ENCODE measurements around the gene PTGR3.

The PTGR3 gene

GRCh38 chr18:75216212-75216910 is 7.4 kb upstream of the PTGR3 start:
- Histone ChIP-seq H3K4me2 (ENCODE audit: low read length) (no peak overlapping the region), H3K18ac (ENCODE audit: low read length) (no peak overlapping the region), H2BK5ac (ENCODE audit: low read depth, low read length, poor library complexity) (no peak overlapping the region), H3K79me2 (ENCODE audit: control insufficient read depth, insufficient read depth, low read length, poor library complexity) (no peaks in the 10 kb centered on the region), H3K14ac (ENCODE audit: low read length) (no peak overlapping the region), H3K4me1 (ENCODE audit: control insufficient read depth in 1 of 2, insufficient read depth in 2 of 2, low read length in 2 of 2) (peaks cover 0 to 2% of the 10 kb centered on the region in 2 experiments), H2BK120ac (ENCODE audit: insufficient read depth, low read length, poor library complexity) (no peak overlapping the region), H3K36me3 (ENCODE audit: control insufficient read depth in 1 of 2, insufficient read depth in 2 of 2, low read length in 2 of 2) (no peaks in the 10 kb centered on the region), H3K23ac (ENCODE audit: low read length) (no peak overlapping the region), H3K27ac (ENCODE audit: low read depth, low read length) (no peak overlapping the region), H3K79me1 (ENCODE audit: low read length) (peaks cover 2% of the 10 kb centered on the region), H4K91ac (ENCODE audit: low read depth, low read length) (no peak overlapping the region), H3K27me3 (ENCODE audit: insufficient read depth, low read length) (peaks cover 9% of the 10 kb centered on the region), H3K9ac (ENCODE audit: low read length) (no peak overlapping the region), H3K4ac (ENCODE audit: low read depth, low read length) (no peak overlapping the region), H4K8ac (ENCODE audit: low read depth, low read length) (no peak overlapping the region), H3K9me3 (ENCODE audit: insufficient read depth, low read depth, low read length) (no peaks in the 10 kb centered on the region), H4K12ac (ENCODE audit: low read depth, low read length) (no peak overlapping the region), H2BK12ac (ENCODE audit: low read length) (no peak overlapping the region), H3K4me3 (ENCODE audit: low read depth, low read length) (no peak overlapping the region), H2AFZ (ENCODE audit: insufficient read depth, low read length, poor library complexity) (no peak overlapping the region), H2AK5ac (ENCODE audit: low read length) (no peak overlapping the region)
- no peak for DNase-seq
- WGBS (ENCODE audit: extremely low coverage, insufficient coverage, insufficient read length), result no CpG with 5 or more reads among the region's 7 CpGs

GRCh38 chr18:75215663-75216062 is 6.7 kb upstream of the PTGR3 start:
- no peak overlapping the region for H3K23ac ChIP-seq (ENCODE audit: low read length)
- H3K27me3 ChIP-seq (ENCODE audit: insufficient read depth, low read length), result peaks cover 9% of the 10 kb centered on the region
- no peaks in the 10 kb centered on the region for H3K36me3 ChIP-seq (ENCODE audit: control insufficient read depth in 1 of 2, insufficient read depth in 2 of 2, low read length in 2 of 2)
- WGBS (ENCODE audit: extremely low coverage, insufficient coverage, insufficient read length), result no CpG with 5 or more reads among the region's 4 CpGs
- no peak overlapping the region for H3K18ac ChIP-seq (ENCODE audit: low read length)
- no peak overlapping the region for H3K14ac ChIP-seq (ENCODE audit: low read length)
- H3K9me3 ChIP-seq (ENCODE audit: insufficient read depth, low read depth, low read length), result no peaks in the 10 kb centered on the region
- H3K9ac ChIP-seq (ENCODE audit: low read length), result no peak overlapping the region
- H2AFZ ChIP-seq (ENCODE audit: insufficient read depth, low read length, poor library complexity), result no peak overlapping the region
- H3K4me1 ChIP-seq (ENCODE audit: control insufficient read depth in 1 of 2, insufficient read depth in 2 of 2, low read length in 2 of 2), result peaks cover 0 to 2% of the 10 kb centered on the region in 2 experiments
- no peak overlapping the region for H2BK12ac ChIP-seq (ENCODE audit: low read length)
- H3K4me3 ChIP-seq (ENCODE audit: low read depth, low read length), result no peak overlapping the region
- H2BK120ac ChIP-seq (ENCODE audit: insufficient read depth, low read length, poor library complexity), result no peak overlapping the region
- no peak overlapping the region for H3K4ac ChIP-seq (ENCODE audit: low read depth, low read length)
- no peak overlapping the region for H4K8ac ChIP-seq (ENCODE audit: low read depth, low read length)
- no peak overlapping the region for H3K27ac ChIP-seq (ENCODE audit: low read depth, low read length)
- no peak overlapping the region for H2AK5ac ChIP-seq (ENCODE audit: low read length)
- no peak overlapping the region for H2BK5ac ChIP-seq (ENCODE audit: low read depth, low read length, poor library complexity)
- no peak for DNase-seq
- H3K4me2 ChIP-seq (ENCODE audit: low read length), result no peak overlapping the region
- peaks cover 2% of the 10 kb centered on the region for H3K79me1 ChIP-seq (ENCODE audit: low read length)
- H4K12ac ChIP-seq (ENCODE audit: low read depth, low read length), result no peak overlapping the region
- H3K79me2 ChIP-seq (ENCODE audit: control insufficient read depth, insufficient read depth, low read length, poor library complexity), result no peaks in the 10 kb centered on the region
- no peak overlapping the region for H4K91ac ChIP-seq (ENCODE audit: low read depth, low read length)

GRCh38 chr18:75214766-75215510 is 6.0 kb upstream of the PTGR3 start:
- H3K27ac ChIP-seq (ENCODE audit: low read depth, low read length), result no peak overlapping the region
- peaks cover 2% of the 10 kb centered on the region for H3K79me1 ChIP-seq (ENCODE audit: low read length)
- H3K36me3 ChIP-seq (ENCODE audit: control insufficient read depth in 1 of 2, insufficient read depth in 2 of 2, low read length in 2 of 2), result no peaks in the 10 kb centered on the region
- no peak overlapping the region for H3K18ac ChIP-seq (ENCODE audit: low read length)
- H3K9me3 ChIP-seq (ENCODE audit: insufficient read depth, low read depth, low read length), result no peaks in the 10 kb centered on the region
- no peak overlapping the region for H2BK12ac ChIP-seq (ENCODE audit: low read length)
- H2BK120ac ChIP-seq (ENCODE audit: insufficient read depth, low read length, poor library complexity), result no peak overlapping the region
- H3K14ac ChIP-seq (ENCODE audit: low read length), result no peak overlapping the region
- H4K8ac ChIP-seq (ENCODE audit: low read depth, low read length), result no peak overlapping the region
- no CpG with 5 or more reads among the region's 12 CpGs for WGBS (ENCODE audit: extremely low coverage, insufficient coverage, insufficient read length)
- H3K9ac ChIP-seq (ENCODE audit: low read length), result peak overlapping the region; percentile 49
- H2AK5ac ChIP-seq (ENCODE audit: low read length), result no peak overlapping the region
- no peak overlapping the region for H3K23ac ChIP-seq (ENCODE audit: low read length)
- peaks cover 9% of the 10 kb centered on the region for H3K27me3 ChIP-seq (ENCODE audit: insufficient read depth, low read length)
- no peak for DNase-seq
- no peak overlapping the region for H2AFZ ChIP-seq (ENCODE audit: insufficient read depth, low read length, poor library complexity)
- no peaks in the 10 kb centered on the region for H3K79me2 ChIP-seq (ENCODE audit: control insufficient read depth, insufficient read depth, low read length, poor library complexity)
- no peak overlapping the region for H3K4me3 ChIP-seq (ENCODE audit: low read depth, low read length)
- no peak overlapping the region for H4K91ac ChIP-seq (ENCODE audit: low read depth, low read length)
- no peak overlapping the region for H3K4ac ChIP-seq (ENCODE audit: low read depth, low read length)
- no peak overlapping the region for H2BK5ac ChIP-seq (ENCODE audit: low read depth, low read length, poor library complexity)
- H4K12ac ChIP-seq (ENCODE audit: low read depth, low read length), result no peak overlapping the region
- no peak overlapping the region for H3K4me2 ChIP-seq (ENCODE audit: low read length)
- H3K4me1 ChIP-seq (ENCODE audit: control insufficient read depth in 1 of 2, insufficient read depth in 2 of 2, low read length in 2 of 2), result peaks cover 0 to 4% of the 10 kb centered on the region in 2 experiments

GRCh38 chr18:75214332-75214690 is 5.4 kb upstream of the PTGR3 start:
- WGBS (ENCODE audit: extremely low coverage, insufficient coverage, insufficient read length), result no CpG with 5 or more reads among the region's 5 CpGs

More at GRCh38 chr18:75214332-75214690, 5.4 kb upstream of the PTGR3 start:
- no peak overlapping the region for H2BK5ac ChIP-seq (ENCODE audit: low read depth, low read length, poor library complexity)
- no peak overlapping the region for H3K23ac ChIP-seq (ENCODE audit: low read length)
- H3K27ac ChIP-seq (ENCODE audit: low read depth, low read length), result no peak overlapping the region
- no peak overlapping the region for H4K8ac ChIP-seq (ENCODE audit: low read depth, low read length)
- H3K14ac ChIP-seq (ENCODE audit: low read length), result no peak overlapping the region
- no peak overlapping the region for H4K12ac ChIP-seq (ENCODE audit: low read depth, low read length)
- H4K91ac ChIP-seq (ENCODE audit: low read depth, low read length), result no peak overlapping the region
- H2AFZ ChIP-seq (ENCODE audit: insufficient read depth, low read length, poor library complexity), result no peak overlapping the region
- H3K4me3 ChIP-seq (ENCODE audit: low read depth, low read length), result no peak overlapping the region
- H2BK120ac ChIP-seq (ENCODE audit: insufficient read depth, low read length, poor library complexity), result no peak overlapping the region
- no peak overlapping the region for H3K4ac ChIP-seq (ENCODE audit: low read depth, low read length)
- no peak overlapping the region for H3K4me2 ChIP-seq (ENCODE audit: low read length)
- H3K36me3 ChIP-seq (ENCODE audit: control insufficient read depth in 1 of 2, insufficient read depth in 2 of 2, low read length in 2 of 2), result no peaks in the 10 kb centered on the region
- peaks cover 2% of the 10 kb centered on the region for H3K79me2 ChIP-seq (ENCODE audit: control insufficient read depth, insufficient read depth, low read length, poor library complexity)
- no peak overlapping the region for H3K9ac ChIP-seq (ENCODE audit: low read length)
- no peak overlapping the region for H2BK12ac ChIP-seq (ENCODE audit: low read length)
- no peaks in the 10 kb centered on the region for H3K9me3 ChIP-seq (ENCODE audit: insufficient read depth, low read depth, low read length)
- no peak overlapping the region for H2AK5ac ChIP-seq (ENCODE audit: low read length)
- peaks cover 5% of the 10 kb centered on the region for H3K79me1 ChIP-seq (ENCODE audit: low read length)
- DNase-seq, result no peak
- H3K27me3 ChIP-seq (ENCODE audit: insufficient read depth, low read length), result peaks cover 9% of the 10 kb centered on the region
- peaks cover 0 to 4% of the 10 kb centered on the region in 2 experiments for H3K4me1 ChIP-seq (ENCODE audit: control insufficient read depth in 1 of 2, insufficient read depth in 2 of 2, low read length in 2 of 2)
- H3K18ac ChIP-seq (ENCODE audit: low read length), result no peak overlapping the region

Measured in trophoblast cell (in vitro differentiated cells and primary cell).